HG02623 (cell line): ENCODE measurements around the gene IL37.
"Not testable (repeated sequence)": the region's sequence is repeated elsewhere in the genome, so short reads cannot be mapped to it uniquely, and the experiment has no call there.

Experiments
- ATAC-seq: cut with Tn5 transposase; IDR thresholded peaks from one replicate; pipeline ENCODE4 v1.9.1; 2021; ENCODE audit warnings: moderate library complexity; ENCODE audit not compliant: unreplicated experiment

Gene IL37

GRCh38 chr2:112887964-112888749 lies 22.8 kb upstream of the IL37 start:
- ATAC-seq: no peak

- no peak for ATAC-seq
These were observed 21.0 kb upstream of the IL37 start for GRCh38 chr2:112889976-112890375.

- ATAC-seq: no peak
These were observed 19.6 kb upstream of the IL37 start for GRCh38 chr2:112891385-112891831.

DNA sequence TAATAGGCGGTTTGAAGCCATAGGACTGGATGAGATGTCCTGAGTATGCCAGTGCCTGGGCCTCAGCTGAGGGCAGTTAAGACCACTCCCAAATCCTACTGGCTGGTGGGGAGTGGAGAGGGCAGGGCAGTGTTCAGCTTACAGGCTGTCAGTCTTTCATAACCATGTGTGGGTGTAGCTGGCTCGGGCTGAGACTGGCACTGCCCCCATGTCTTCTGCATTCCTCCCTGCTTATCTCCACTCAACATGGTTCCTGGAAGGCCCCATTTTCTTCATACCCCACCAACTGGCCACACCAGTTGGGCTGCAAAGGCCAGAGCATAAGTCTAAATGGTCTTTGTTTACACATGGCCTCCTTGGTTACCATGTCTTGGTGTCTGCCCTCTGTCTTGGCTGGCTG lies 17.2 kb upstream of the IL37 start:
- no peak for ATAC-seq

DNA sequence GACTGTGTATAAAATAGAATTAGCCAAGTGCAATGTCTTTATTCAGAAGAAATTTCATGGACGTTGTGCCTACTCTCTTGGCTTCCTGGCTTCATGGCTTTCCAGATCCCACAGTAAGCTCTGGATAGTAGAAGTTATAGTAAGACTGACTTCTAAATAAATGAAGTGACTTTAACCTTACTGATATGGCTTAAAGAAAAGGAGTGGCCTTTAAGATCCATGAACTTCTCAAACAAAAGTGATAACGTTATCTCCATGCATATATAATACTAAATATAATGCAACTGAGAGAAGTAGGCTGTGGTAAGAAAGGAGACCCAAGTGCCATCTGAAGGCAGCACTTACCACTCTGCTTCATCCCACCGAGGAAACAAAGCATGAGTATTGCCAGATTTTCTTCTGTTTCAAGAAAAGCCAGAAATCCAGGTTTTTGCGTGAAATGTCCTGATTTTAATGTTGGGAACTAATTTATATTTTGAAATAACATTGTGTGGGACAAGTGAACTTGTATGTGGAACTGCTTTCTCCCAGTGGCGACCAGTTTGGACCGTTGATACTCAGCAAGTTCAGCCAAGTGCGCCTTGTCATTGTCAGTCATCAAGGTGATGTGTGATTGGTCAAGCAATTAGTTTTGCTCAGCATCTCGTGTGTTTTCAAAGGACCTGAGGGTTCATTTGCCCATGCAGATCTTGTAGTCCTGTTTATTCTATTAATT lies 13.9 kb upstream of the IL37 start:
- ATAC-seq: no peak

DNA sequence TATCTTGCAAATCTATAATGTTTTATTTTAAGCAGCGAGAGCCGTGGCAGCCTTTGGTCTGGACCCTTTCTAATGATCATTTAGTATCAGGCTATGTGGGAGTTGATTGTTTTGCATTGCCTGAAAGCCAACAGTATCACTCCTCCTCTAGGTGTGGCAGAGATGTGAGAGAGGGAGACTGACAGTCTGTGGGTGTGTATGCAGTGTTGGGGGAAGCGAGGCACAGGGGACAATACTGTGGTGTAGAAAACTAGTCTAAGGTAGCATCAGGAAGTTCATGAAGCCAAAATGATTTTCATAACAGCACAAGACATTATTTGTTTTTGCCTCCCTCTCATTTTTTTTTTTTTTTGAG lies 13.4 kb upstream of the IL37 start:
- no peak for ATAC-seq

DNA sequence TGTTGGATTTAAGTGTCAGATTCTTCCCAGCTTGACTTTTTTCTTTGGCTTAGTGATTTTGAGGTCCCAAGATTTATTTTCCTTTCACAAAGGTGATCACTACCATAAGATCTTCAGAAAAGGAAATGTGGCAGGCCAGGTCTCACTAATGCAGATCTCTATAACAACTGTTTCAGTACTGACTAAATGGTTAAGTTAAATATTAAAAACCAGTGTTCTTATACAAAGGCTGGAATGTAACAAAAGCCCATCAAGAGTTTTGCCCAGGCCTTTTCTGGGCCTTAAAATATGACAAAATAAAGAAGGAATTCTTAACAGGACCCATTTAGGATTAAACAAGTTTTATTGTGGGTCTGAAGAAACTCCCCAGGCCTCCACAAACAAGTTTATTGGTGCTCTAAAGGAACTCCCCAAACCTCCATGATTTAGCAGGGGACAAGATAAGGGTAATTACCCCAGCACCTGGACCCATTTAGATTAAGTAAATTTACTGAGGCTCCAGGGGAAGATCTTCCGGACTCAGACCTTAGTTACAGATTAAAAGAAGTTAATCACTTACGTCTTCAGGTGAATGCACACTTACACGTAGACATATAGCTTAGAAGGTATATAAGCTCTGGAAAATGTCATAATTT lies 9.4 kb upstream of the IL37 start:
- ATAC-seq: not testable (repeated sequence)

- no peak for ATAC-seq
These were observed 8.1 kb upstream of the IL37 start for GRCh38 chr2:112902816-112903215.

GRCh38 chr2:112904883-112905282 lies 6.1 kb upstream of the IL37 start:
- no peak for ATAC-seq

GRCh38 chr2:112906276-112906675 lies 4.7 kb upstream of the IL37 start:
- ATAC-seq: no peak

- no peak for ATAC-seq
These were observed 3.7 kb upstream of the IL37 start for GRCh38 chr2:112907001-112907949.

GRCh38 chr2:112908559-112908958 lies 2.4 kb upstream of the IL37 start:
- not testable (repeated sequence) for ATAC-seq

DNA sequence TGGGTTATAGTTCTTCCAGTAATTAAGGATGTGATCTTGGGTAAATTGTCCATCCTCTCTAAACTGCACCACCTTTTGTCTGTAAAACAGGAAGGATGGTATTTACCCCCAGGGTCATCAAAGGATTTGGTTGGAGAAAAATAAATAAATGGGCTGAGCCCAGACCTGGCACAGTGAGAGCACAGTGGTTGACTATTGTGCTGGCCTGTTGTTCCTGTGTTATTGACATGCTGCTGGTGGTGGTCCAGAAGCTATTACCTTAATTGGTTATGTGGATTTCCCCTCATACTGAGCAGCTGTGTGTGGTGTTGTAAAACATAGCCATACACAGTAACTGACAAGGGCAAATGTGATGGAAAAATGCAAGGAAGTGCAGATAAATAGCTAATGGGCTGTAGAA lies 746 bp upstream of the IL37 start:
- no peak for ATAC-seq

DNA sequence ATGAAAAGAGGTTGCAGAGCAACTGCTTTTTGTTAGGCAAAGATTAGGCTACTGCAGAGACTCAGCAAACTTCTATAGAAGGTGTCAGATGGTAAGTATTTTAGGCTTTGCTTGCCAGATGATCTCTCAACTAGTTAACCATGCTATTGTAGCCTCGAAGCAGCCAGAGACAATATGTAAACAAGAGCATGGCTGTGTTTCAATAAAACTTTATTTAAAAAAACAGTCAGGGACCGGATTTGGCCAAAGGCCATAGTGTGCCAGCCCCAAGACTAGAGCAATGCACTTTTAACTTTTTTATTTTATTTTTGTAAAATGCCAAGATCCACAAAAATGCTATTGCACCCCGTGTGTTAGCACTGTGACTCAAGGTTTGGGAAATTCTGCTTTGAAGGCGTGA lies 1.4 kb downstream of the IL37 start:
- ATAC-seq: no peak

- no peak for ATAC-seq
These were observed 4.6 kb downstream of the IL37 start for GRCh38 chr2:112915300-112916144.

DNA sequence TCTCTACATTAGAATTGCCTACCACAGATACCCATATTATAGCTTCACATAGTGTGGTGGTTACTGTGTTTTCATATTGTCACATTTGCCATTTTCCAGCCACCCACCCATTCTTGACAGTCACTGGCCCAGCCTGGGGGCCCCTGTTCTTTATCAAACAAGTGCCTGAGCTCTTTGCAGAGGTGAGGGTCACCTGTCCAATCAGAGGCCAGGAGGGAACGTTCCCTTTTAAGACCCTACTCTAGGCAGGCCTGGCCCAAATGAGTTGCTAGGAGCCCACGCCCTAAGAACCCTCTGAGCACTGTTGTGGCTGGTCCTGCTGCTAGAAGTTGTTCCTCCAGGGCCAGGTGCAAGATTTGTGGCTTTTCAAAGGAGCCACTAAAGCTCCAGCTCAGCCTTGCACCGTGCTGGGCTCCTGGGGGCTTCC lies 5.2 kb downstream of the IL37 start:
- no peak for ATAC-seq

GRCh38 chr2:112916625-112917247 lies 5.8 kb downstream of the IL37 start:
- no peak for ATAC-seq

- ATAC-seq: no peak
These were observed 6.9 kb downstream of the IL37 start for GRCh38 chr2:112917856-112918255.

DNA sequence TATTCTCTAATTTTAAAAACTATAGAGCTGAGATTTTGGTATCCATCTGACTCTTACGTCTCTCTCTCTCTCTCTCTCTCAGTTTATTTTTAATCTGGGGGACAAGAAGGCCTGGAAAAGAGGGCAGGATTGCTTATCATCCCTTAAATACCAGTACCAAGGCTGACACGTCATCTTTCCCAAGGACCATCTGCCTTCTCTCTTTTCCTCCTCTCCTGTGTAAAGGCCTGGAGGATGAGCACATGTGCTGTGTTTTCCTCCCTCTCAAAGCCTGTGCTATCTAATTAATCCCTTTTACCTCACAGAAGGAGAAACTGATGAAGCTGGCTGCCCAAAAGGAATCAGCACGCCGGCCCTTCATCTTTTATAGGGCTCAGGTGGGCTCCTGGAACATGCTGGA lies 7.3 kb downstream of the IL37 start:
- no peak for ATAC-seq

DNA sequence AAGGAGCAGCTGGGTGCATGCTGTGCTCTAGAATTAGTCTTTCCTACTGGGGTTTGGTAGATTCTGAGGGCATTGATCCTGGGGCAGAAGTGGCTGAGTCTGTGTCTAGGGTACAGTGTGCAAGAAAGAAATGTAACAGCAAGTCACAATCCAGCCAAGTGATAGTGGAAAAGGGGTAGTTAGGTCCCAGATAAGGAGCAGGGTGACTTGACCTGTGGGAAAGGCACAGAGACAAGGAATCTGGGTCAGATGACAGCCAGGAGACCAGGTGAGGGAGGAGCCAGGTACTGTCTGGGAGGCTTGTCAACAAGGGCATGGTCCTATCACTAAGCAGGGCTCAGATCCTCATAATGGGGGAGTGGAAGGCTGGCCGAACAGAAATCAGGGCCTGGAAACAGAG lies 8.1 kb downstream of the IL37 start:
- no peak for ATAC-seq
